RWPE1 (cell line): ENCODE data around the gene ACAD10.

Experiments
- CTCF ChIA-PET: fragments of 350-600 bp; sonication (Branson Sonifier 250); formaldehyde crosslinking; extraction: SDS; loops from one replicate; lab custom pipeline; 2021; lab: Yijun Ruan, JAX
- POLR2A ChIA-PET: fragments of 400-600 bp; formaldehyde crosslinking; extraction: SDS; loops from one replicate; lab custom pipeline; 2020; ENCODE audit warnings: antibody characterized with exemption; ENCODE audit not compliant: low non-redundant PET; lab: Yijun Ruan, JAX
- DNase-seq: peaks from one replicate; pipeline ENCODE4 v3.0.0; 2012; ENCODE audit warnings: low spot score
- H3K27ac ChIP-seq: fragments of 450-650 bp; 2 replicates; pipeline ENCODE4 v1.5.1; 2017
- TF ChIP-seq, protein P1 (sequence below): fragments of 450-650 bp; conservative IDR thresholded peaks from 2 replicates; pipeline ENCODE4 v1.5.1; 2017; ENCODE audit warnings: low read depth, mild to moderate bottlenecking

Gene ACAD10

GRCh38 chr12:111685811-111686573, at the start of gene ACAD10, which contains the start of gene BRAP:
Gene ACAD10, plus strand, starts transcription at chr12:111686053. Its CDS starts 6,657 bp downstream, at chr12:111692710.
Gene BRAP, minus strand, starts transcription at chr12:111685956. Its CDS starts 164 bp downstream, at chr12:111685792.
- DNase-seq: peak; percentile 97
- peak within 1 kb of the TSS; percentile 82 for H3K27ac ChIP-seq
- ChIA-PET POLR2A (interaction anchor here (0.6 to 1.9 kb wide), 3 partner anchors 31 to 157 kb away, joined by 3 to 6 read pairs (median 3); no protein-coding TSS in a partner anchor), CTCF (interaction anchor here (0.6 to 0.7 kb wide), 2 partner anchors 215 to 295 kb away, joined by 3 to 5 read pairs; no protein-coding TSS in a partner anchor)
- TF ChIP-seq, protein P1, sequence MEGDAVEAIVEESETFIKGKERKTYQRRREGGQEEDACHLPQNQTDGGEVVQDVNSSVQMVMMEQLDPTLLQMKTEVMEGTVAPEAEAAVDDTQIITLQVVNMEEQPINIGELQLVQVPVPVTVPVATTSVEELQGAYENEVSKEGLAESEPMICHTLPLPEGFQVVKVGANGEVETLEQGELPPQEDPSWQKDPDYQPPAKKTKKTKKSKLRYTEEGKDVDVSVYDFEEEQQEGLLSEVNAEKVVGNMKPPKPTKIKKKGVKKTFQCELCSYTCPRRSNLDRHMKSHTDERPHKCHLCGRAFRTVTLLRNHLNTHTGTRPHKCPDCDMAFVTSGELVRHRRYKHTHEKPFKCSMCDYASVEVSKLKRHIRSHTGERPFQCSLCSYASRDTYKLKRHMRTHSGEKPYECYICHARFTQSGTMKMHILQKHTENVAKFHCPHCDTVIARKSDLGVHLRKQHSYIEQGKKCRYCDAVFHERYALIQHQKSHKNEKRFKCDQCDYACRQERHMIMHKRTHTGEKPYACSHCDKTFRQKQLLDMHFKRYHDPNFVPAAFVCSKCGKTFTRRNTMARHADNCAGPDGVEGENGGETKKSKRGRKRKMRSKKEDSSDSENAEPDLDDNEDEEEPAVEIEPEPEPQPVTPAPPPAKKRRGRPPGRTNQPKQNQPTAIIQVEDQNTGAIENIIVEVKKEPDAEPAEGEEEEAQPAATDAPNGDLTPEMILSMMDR: no peak

DNA sequence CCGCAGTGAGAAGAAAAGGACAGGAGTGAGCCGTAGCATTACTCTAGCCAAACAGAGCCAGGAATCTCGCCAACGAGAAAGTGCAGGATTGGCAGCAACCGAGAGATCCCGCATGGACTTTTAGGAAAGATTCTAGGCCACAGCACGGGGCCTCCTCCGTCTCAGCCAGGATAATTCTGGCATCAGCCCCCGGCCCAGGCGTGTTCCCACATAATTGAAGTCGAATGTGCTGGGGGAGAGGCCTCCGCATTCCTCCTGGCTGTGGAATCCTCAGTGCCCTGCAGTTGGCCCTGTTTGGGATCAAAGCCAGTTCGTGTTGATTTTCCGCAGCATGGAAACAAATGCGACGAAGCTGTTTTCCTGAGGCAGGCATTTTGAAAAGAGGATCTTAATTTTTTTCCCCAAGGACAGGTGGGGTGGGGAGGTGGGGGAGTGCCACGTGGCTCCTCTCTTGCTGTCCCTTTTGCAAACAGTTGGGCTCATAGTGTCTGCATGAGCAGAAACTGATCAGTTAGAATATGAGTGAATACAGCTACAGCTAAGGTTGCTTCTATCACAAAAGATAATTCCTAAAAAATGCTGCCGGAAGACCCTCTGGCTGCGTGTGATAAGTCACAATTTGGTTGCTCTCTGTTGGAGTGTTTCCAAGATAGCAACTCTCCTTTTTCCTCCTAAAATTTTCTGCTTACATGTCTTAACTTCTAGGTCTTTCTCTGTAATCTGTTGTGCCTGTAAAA, 49.5 kb upstream of the ACAD10 start:
- TF ChIP-seq, protein P1: no peak
- H3K27ac ChIP-seq: no peak overlapping the region

GRCh38 chr12:111638556-111638955, 47.3 kb upstream of the ACAD10 start:
- ChIA-PET POLR2A (no interaction called here), CTCF (no interaction called here)
- H3K27ac ChIP-seq: no peak overlapping the region
- DNase-seq: no peak
- TF ChIP-seq, protein P1: no peak

More for the DNA sequence above, 49.5 kb upstream of the ACAD10 start:
- DNase-seq: no peak
- ChIA-PET CTCF (no interaction called here), POLR2A (no interaction called here)

DNA sequence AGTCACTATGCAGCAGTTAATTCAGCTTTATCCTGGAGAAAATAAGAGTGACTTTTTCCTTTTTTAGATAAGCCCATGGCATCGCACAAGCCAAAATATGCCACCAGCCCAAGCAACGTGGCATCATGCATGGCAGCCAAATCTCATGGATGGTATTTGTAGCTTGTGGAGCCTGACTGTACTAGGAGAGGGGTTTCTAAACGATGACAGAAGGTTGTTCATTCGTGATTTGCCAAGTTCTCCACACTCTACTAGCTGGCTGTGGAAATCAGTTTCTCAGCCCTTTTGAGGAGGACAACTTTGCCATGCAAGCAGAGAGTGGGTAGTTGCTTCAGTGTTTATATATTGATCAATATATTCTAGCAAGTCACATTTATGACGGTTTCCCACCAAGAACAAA, 45.3 kb upstream of the ACAD10 start:
- POLR2A ChIA-PET: no interaction called here

DNA sequence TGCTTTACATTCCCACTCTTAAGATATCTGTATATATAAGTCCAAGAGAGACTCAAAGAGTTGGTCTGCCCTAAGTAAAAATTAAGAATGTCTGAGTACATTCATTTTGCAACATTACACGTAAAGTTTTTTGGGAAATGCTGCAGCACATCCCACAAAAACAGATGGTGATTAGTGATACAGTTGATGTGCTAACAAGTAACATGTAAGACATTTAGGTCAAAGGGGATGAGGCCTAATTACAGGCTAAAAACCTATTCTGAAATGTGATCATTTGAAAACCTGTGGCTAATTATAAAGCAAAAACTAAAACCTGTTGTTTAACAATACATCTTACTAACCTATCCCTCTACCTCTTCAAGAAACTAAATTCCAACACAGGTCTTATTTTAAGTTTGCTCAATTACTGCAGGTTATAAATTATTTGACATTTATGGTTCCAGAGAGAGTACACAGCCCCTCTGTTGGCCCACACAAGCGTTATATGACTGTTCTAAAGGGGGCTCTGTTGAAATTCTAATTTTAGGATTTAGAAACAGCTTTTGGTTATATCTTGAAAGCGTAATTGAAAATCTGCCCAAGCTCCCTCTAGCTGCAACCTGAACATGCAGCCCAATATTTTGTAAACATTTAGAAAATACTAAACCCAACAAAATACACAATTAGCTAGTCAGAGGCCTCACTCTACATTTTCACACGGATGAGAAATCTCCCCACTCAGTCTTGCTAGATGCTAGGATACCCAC, 43.0 kb upstream of the ACAD10 start:
- TF ChIP-seq, protein P1: no peak
- ChIA-PET CTCF (no interaction called here), POLR2A (no interaction called here)
- H3K27ac ChIP-seq: no peak overlapping the region
- no peak for DNase-seq

More for the DNA sequence above, 45.3 kb upstream of the ACAD10 start:
- TF ChIP-seq, protein P1: no peak
- CTCF ChIA-PET: interaction anchor here (0.7 kb wide), 1 partner anchor 30 kb away, joined by 3 read pairs; no protein-coding TSS in a partner anchor
- no peak for DNase-seq
- no peak overlapping the region for H3K27ac ChIP-seq

- DNase-seq: no peak
- ChIA-PET CTCF (no interaction called here), POLR2A (no interaction called here)
- TF ChIP-seq, protein P1: no peak
- no peak overlapping the region for H3K27ac ChIP-seq
These were observed 42.4 kb upstream of the ACAD10 start for GRCh38 chr12:111643427-111643826.
